ENCODE results near the gene THUMPD1. TPM values are rescaled to one million over a fixed set of nuclear protein-coding genes. Genes with fewer than 3 reads are reported as not detected.
"Not testable (repeated sequence)": the region's sequence is repeated elsewhere in the genome, so short reads cannot be mapped to it uniquely, and the experiment has no call there.

The THUMPD1 gene
- total and polyA plus RNA-seq, 7 experiments from 2014 or later = 41.9 to 107 (median 72.7) TPM

- Histone ChIP-seq H3K9me3 (ENCODE audit: control insufficient read depth in 2 of 3, low read length in 3 of 3) (no peaks in the 10 kb centered on the region), H3K4me3 (ENCODE audit: low read length) (no peak overlapping the region), H3K36me3 (ENCODE audit: control insufficient read depth in 2 of 3, insufficient read depth in 3 of 3, low read length in 3 of 3) (no peaks in the 10 kb centered on the region), H3K27ac (ENCODE audit: low read depth, low read length) (no peak overlapping the region), H3K27me3 (ENCODE audit: control insufficient read depth in 2 of 2, insufficient read depth in 2 of 2, low read length in 2 of 2) (no peaks in the 10 kb centered on the region), H3K4me1 (ENCODE audit: control insufficient read depth in 2 of 2, insufficient read depth in 2 of 2, low read length in 2 of 2) (no peaks in the 10 kb centered on the region)
- no peak overlapping the region for H3K4me3 Mint-ChIP-seq
- no peak overlapping the region for H3K27ac Mint-ChIP-seq
- peaks cover 0 to 7% (median 0%) of the 10 kb centered on the region in 11 donors for H3K9me3 Mint-ChIP-seq
- DNase-seq = no peak
- POLR2A ChIA-PET = interaction anchor here (1.7 kb wide), 1 partner anchor 11 kb away, joined by 4 read pairs; no protein-coding TSS in a partner anchor
- no peaks in the 10 kb centered on the region for H3K27me3 Mint-ChIP-seq
- CTCF ChIA-PET = no interaction called here
- no peak for ATAC-seq
- H3K36me3 Mint-ChIP-seq = peaks cover 0 to 26% (median 17%) of the 10 kb centered on the region in 5 donors
- intact Hi-C loops (cut with micrococcal nuclease) = no loop called here
- no peaks in the 10 kb centered on the region for H3K4me1 Mint-ChIP-seq
Measured at GRCh38 chr16:20707461-20707860, 34.2 kb downstream of the THUMPD1 start.

- H3K27me3 ChIP-seq (ENCODE audit: control insufficient read depth in 2 of 2, insufficient read depth in 2 of 2, low read length in 2 of 2); ATAC-seq; H3K36me3 ChIP-seq (ENCODE audit: control insufficient read depth in 2 of 3, insufficient read depth in 3 of 3, low read length in 3 of 3); H3K27ac ChIP-seq (ENCODE audit: low read depth, low read length); H3K4me3 Mint-ChIP-seq; H3K4me3 ChIP-seq (ENCODE audit: low read length); H3K27me3 Mint-ChIP-seq; H3K4me1 ChIP-seq (ENCODE audit: control insufficient read depth in 2 of 2, insufficient read depth in 2 of 2, low read length in 2 of 2); H3K9me3 ChIP-seq (ENCODE audit: control insufficient read depth in 2 of 3, low read length in 3 of 3); intact Hi-C loops (cut with micrococcal nuclease); H3K27ac Mint-ChIP-seq; DNase-seq; H3K4me1 Mint-ChIP-seq: not testable (repeated sequence)
- Mint-ChIP-seq H3K36me3 (peaks cover 0 to 28% (median 21%) of the 10 kb centered on the region in 5 donors), H3K9me3 (peaks cover 0 to 11% (median 0%) of the 10 kb centered on the region in 11 donors)
- ChIA-PET CTCF (interaction anchor here (0.7 kb wide), 1 partner anchor 46 kb away, joined by 3 read pairs; no protein-coding TSS in a partner anchor), POLR2A (interaction anchor here (1.7 kb wide), 1 partner anchor 9 kb away, joined by 4 read pairs; no protein-coding TSS in a partner anchor)
Measured at GRCh38 chr16:20705972-20706371, 35.6 kb downstream of the THUMPD1 start.

- Mint-ChIP-seq H3K4me1 (no peaks in the 10 kb centered on the region), H3K9me3 (peaks cover 0 to 15% (median 4%) of the 10 kb centered on the region in 11 donors), H3K4me3 (no peak overlapping the region), H3K36me3 (peaks cover 0 to 28% (median 21%) of the 10 kb centered on the region in 5 donors), H3K27ac (no peak overlapping the region), H3K27me3 (no peaks in the 10 kb centered on the region)
- Histone ChIP-seq H3K4me3 (ENCODE audit: low read length) (no peak overlapping the region), H3K4me1 (ENCODE audit: control insufficient read depth in 2 of 2, insufficient read depth in 2 of 2, low read length in 2 of 2) (no peaks in the 10 kb centered on the region), H3K9me3 (ENCODE audit: control insufficient read depth in 2 of 3, low read length in 3 of 3) (no peaks in the 10 kb centered on the region), H3K27ac (ENCODE audit: low read depth, low read length) (no peak overlapping the region), H3K36me3 (ENCODE audit: control insufficient read depth in 2 of 3, insufficient read depth in 3 of 3, low read length in 3 of 3) (no peaks in the 10 kb centered on the region), H3K27me3 (ENCODE audit: control insufficient read depth in 2 of 2, insufficient read depth in 2 of 2, low read length in 2 of 2) (no peaks in the 10 kb centered on the region)
- no peak for ATAC-seq
- intact Hi-C loops (cut with micrococcal nuclease) = no loop called here
- ChIA-PET POLR2A (no interaction called here), CTCF (no interaction called here)
- DNase-seq = no peak
Measured at GRCh38 chr16:20704281-20704680, 37.3 kb downstream of the THUMPD1 start.

- CTCF ChIA-PET; H3K27ac Mint-ChIP-seq; H3K9me3 ChIP-seq (ENCODE audit: control insufficient read depth in 2 of 3, low read length in 3 of 3); H3K27me3 ChIP-seq (ENCODE audit: control insufficient read depth in 2 of 2, insufficient read depth in 2 of 2, low read length in 2 of 2); DNase-seq; H3K4me3 Mint-ChIP-seq; POLR2A ChIA-PET; H3K27me3 Mint-ChIP-seq; H3K27ac ChIP-seq (ENCODE audit: low read depth, low read length); H3K4me1 Mint-ChIP-seq; H3K4me1 ChIP-seq (ENCODE audit: control insufficient read depth in 2 of 2, insufficient read depth in 2 of 2, low read length in 2 of 2); H3K4me3 ChIP-seq (ENCODE audit: low read length); intact Hi-C loops (cut with micrococcal nuclease); H3K36me3 ChIP-seq (ENCODE audit: control insufficient read depth in 2 of 3, insufficient read depth in 3 of 3, low read length in 3 of 3); ATAC-seq: not testable (repeated sequence)
- peaks cover 0 to 28% (median 21%) of the 10 kb centered on the region in 5 donors for H3K36me3 Mint-ChIP-seq
- H3K9me3 Mint-ChIP-seq = peaks cover 0 to 15% (median 4%) of the 10 kb centered on the region in 11 donors
Measured at GRCh38 chr16:20701692-20702091, 39.9 kb downstream of the THUMPD1 start.

- intact Hi-C loops (cut with micrococcal nuclease) = no loop called here
Measured at GRCh38 chr16:20696618-20697017, 45.0 kb downstream of the THUMPD1 start.

GRCh38 chr16:20695024-20695423, 46.6 kb downstream of the THUMPD1 start:
- no peaks in the 10 kb centered on the region for H3K9me3 ChIP-seq (ENCODE audit: control insufficient read depth in 2 of 3, low read length in 3 of 3)
- intact Hi-C loops (cut with micrococcal nuclease) = no loop called here
- H3K36me3 ChIP-seq (ENCODE audit: control insufficient read depth in 2 of 3, insufficient read depth in 3 of 3, low read length in 3 of 3) = no peaks in the 10 kb centered on the region
- no peaks in the 10 kb centered on the region for H3K27me3 ChIP-seq (ENCODE audit: control insufficient read depth in 2 of 2, insufficient read depth in 2 of 2, low read length in 2 of 2)
- no peaks in the 10 kb centered on the region for H3K4me1 ChIP-seq (ENCODE audit: control insufficient read depth in 2 of 2, insufficient read depth in 2 of 2, low read length in 2 of 2)
- no peak overlapping the region for H3K27ac ChIP-seq (ENCODE audit: low read depth, low read length)
- CTCF ChIA-PET = no interaction called here
- ATAC-seq (no peak), DNase-seq (no peak)
- H3K36me3 Mint-ChIP-seq = no peaks in the 10 kb centered on the region
- H3K27ac Mint-ChIP-seq = no peak overlapping the region
- H3K4me3 ChIP-seq (ENCODE audit: low read length) = no peak overlapping the region
- POLR2A ChIA-PET = no interaction called here
- peaks cover 0 to 1% (median 0%) of the 10 kb centered on the region in 11 donors for H3K9me3 Mint-ChIP-seq
- H3K4me1 Mint-ChIP-seq = no peaks in the 10 kb centered on the region
- peaks cover 4 to 19% (median 17%) of the 10 kb centered on the region in 5 donors for H3K27me3 Mint-ChIP-seq
- no peak overlapping the region for H3K4me3 Mint-ChIP-seq

More at GRCh38 chr16:20696618-20697017, 45.0 kb downstream of the THUMPD1 start:
- Mint-ChIP-seq H3K4me1 (no peaks in the 10 kb centered on the region), H3K9me3 (peaks cover 0 to 6% (median under 1%) of the 10 kb centered on the region in 11 donors), H3K27ac (no peak overlapping the region), H3K4me3 (no peak overlapping the region), H3K27me3 (peaks cover 4 to 18% (median 17%) of the 10 kb centered on the region in 5 donors), H3K36me3 (peaks cover 0 to 1% (median 0%) of the 10 kb centered on the region in 5 donors)
- CTCF ChIA-PET = no interaction called here
- no peak for ATAC-seq
- H3K9me3 ChIP-seq (ENCODE audit: control insufficient read depth in 2 of 3, low read length in 3 of 3) = no peaks in the 10 kb centered on the region
- H3K27ac ChIP-seq (ENCODE audit: low read depth, low read length) = no peak overlapping the region
- no peak overlapping the region for H3K4me3 ChIP-seq (ENCODE audit: low read length)
- POLR2A ChIA-PET = interaction anchor here (0.9 kb wide), 1 partner anchor 10 kb away, joined by 4 read pairs; no protein-coding TSS in a partner anchor
- H3K27me3 ChIP-seq (ENCODE audit: control insufficient read depth in 2 of 2, insufficient read depth in 2 of 2, low read length in 2 of 2) = no peaks in the 10 kb centered on the region
- no peaks in the 10 kb centered on the region for H3K4me1 ChIP-seq (ENCODE audit: control insufficient read depth in 2 of 2, insufficient read depth in 2 of 2, low read length in 2 of 2)
- H3K36me3 ChIP-seq (ENCODE audit: control insufficient read depth in 2 of 3, insufficient read depth in 3 of 3, low read length in 3 of 3) = no peaks in the 10 kb centered on the region
- no peak for DNase-seq

- POLR2A ChIA-PET, H3K36me3 Mint-ChIP-seq, H3K9me3 Mint-ChIP-seq: not testable (repeated sequence)
Measured at GRCh38 chr16:20694096-20694495, 47.5 kb downstream of the THUMPD1 start.

More at GRCh38 chr16:20694096-20694495, 47.5 kb downstream of the THUMPD1 start:
- H3K27ac Mint-ChIP-seq; ATAC-seq; H3K27ac ChIP-seq (ENCODE audit: low read depth, low read length); CTCF ChIA-PET; H3K36me3 ChIP-seq (ENCODE audit: control insufficient read depth in 2 of 3, insufficient read depth in 3 of 3, low read length in 3 of 3); H3K4me1 ChIP-seq (ENCODE audit: control insufficient read depth in 2 of 2, insufficient read depth in 2 of 2, low read length in 2 of 2); H3K4me1 Mint-ChIP-seq; H3K9me3 ChIP-seq (ENCODE audit: control insufficient read depth in 2 of 3, low read length in 3 of 3); H3K4me3 ChIP-seq (ENCODE audit: low read length); H3K4me3 Mint-ChIP-seq; H3K27me3 ChIP-seq (ENCODE audit: control insufficient read depth in 2 of 2, insufficient read depth in 2 of 2, low read length in 2 of 2); DNase-seq: not testable (repeated sequence)
- H3K27me3 Mint-ChIP-seq = peaks cover 4 to 19% (median 17%) of the 10 kb centered on the region in 5 donors
- intact Hi-C loops (cut with micrococcal nuclease) = loop anchor here in 1 of 2 donors (5.0 kb wide), 1 partner anchor 67 kb away; no protein-coding TSS in a partner anchor
